Left lung (tissue), 10 donors: ENCODE data around the gene OR52E4. TPM values are rescaled to one million over a fixed set of nuclear protein-coding genes. Genes with fewer than 3 reads are reported as not detected.

ENCODE experiments used
- ATAC-seq: fragments of 200-7000 bp; cut with Tn5 transposase; one replicate; pipeline ENCODE4 v1.9.1; 2020; ENCODE audit warnings: moderate library complexity
- DNase-seq, 4 donors: peaks; one replicate each; pipeline ENCODE4 v3.0.0-alpha.2; 2013 to 2020
- H3K27ac ChIP-seq, 2 donors: fragments of 200-600 bp; sonication (generic) in 1 of 2; one replicate each; pipeline versions ENCODE4 v1.5.0 to v1.8.0; 2020 to 2021
- H3K27me3 ChIP-seq, 2 donors: fragments of 200-600 bp; sonication (generic) in 1 of 2; one replicate each; pipeline versions ENCODE4 v1.5.0 to v1.8.0; 2020 to 2021
- H3K36me3 ChIP-seq, 2 donors: fragments of 200-600 bp; sonication (generic) in 1 of 2; one replicate each; pipeline versions ENCODE4 v1.5.0 to v1.8.0; 2020 to 2021
- H3K4me1 ChIP-seq, 2 donors: fragments of 200-600 bp; one replicate each; pipeline ENCODE4 v1.8.0; 2021
- H3K4me3 ChIP-seq, 2 donors: fragments of 200-600 bp; sonication (generic) in 1 of 2; one replicate each; pipeline versions ENCODE4 v1.5.0 to v1.8.0; 2020 to 2021; ENCODE audit warnings: mild to moderate bottlenecking in 1 of 2
- H3K9me3 ChIP-seq, 2 donors: fragments of 200-600 bp; sonication (generic) in 1 of 2; one replicate each; pipeline versions ENCODE4 v1.5.0 to v1.8.0; 2020 to 2021
- CTCF ChIP-seq, 2 donors: fragments of 200-600 bp; sonication (generic) in 1 of 2; IDR thresholded peaks; one replicate each; pipeline versions ENCODE4 v1.5.0 to v1.8.0; 2021; ENCODE audit warnings: antibody characterized with exemption in 2 of 2
- intact Hi-C, 2 donors: fragments of 100-400 bp; cut with DNase I; formaldehyde crosslinking; loops; one replicate each; pipeline versions ENCODE4 v1.11.2 to v1.14.2; 2022
- polyA plus RNA-seq, 6 donors: library from polyadenylated mRNA; unstranded; fragments of 120-200 nt; gene quantifications; one replicate each; pipeline ENCODE4 v1.2.1, GENCODE V29; 2013; ENCODE audit not compliant: insufficient read length in 6 of 6
- total RNA-seq, 2 donors: library from RNA; stranded (reverse); fragmentation: NEBNext Ultra II Directional; extraction: Animal tissue kit (Norgen Biotek cat#: 25700); gene quantifications; one replicate each; pipeline ENCODE4 v1.2.1, GENCODE V29; 2021
- donor health status: DM: no; HTN: yes; CAD: no.
- donor health status: DM: no; HTN: no; CAD: no.

OR52E4 gene
- total and polyA plus RNA-seq, 8 donors = not detected

DNA sequence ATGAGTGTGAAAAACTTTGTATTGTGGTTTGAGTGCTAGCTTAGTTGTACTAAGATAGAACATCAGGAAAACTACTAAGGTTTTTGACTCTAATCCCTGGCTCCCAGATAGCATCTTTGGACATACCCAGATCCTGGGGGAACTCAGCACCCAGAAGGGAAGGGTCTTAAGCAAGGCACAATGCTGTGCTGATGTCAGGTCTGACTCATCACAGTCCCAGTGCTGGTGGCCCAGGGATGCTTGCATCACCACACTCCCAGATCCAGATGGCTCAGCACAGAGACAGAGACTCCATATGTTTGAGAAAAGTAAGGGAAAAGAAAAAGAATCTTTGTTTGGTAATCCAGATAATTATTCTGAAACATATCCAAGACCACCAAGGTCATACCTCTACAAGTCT is 43.4 kb downstream of the OR52E4 start:
- peaks cover 0 to 15% of the 10 kb centered on the region in 2 donors for H3K9me3 ChIP-seq
- H3K36me3 ChIP-seq = no peaks in the 10 kb centered on the region
- no peaks in the 10 kb centered on the region for H3K4me1 ChIP-seq
- intact Hi-C loops = no loop called here
- no peak overlapping the region for H3K4me3 ChIP-seq
- H3K27ac ChIP-seq = no peak overlapping the region
- no peaks in the 10 kb centered on the region for H3K27me3 ChIP-seq
- DNase-seq (no peak), ATAC-seq (no peak)
- no peak for TF ChIP-seq CTCF (IDR thresholded peaks at IDR 0.05)

- no peak for DNase-seq
- ATAC-seq = no peak
- H3K4me3 ChIP-seq = no peak overlapping the region
- no peaks in the 10 kb centered on the region for H3K36me3 ChIP-seq
- H3K27ac ChIP-seq = no peak overlapping the region
- no peak for TF ChIP-seq CTCF (IDR thresholded peaks at IDR 0.05)
- no peaks in the 10 kb centered on the region for H3K4me1 ChIP-seq
- intact Hi-C loops = no loop called here
- peaks cover 0 to 42% of the 10 kb centered on the region in 2 donors for H3K9me3 ChIP-seq
- no peaks in the 10 kb centered on the region for H3K27me3 ChIP-seq
These were observed 47.8 kb downstream of the OR52E4 start for GRCh38 chr11:5928271-5928670.

DNA sequence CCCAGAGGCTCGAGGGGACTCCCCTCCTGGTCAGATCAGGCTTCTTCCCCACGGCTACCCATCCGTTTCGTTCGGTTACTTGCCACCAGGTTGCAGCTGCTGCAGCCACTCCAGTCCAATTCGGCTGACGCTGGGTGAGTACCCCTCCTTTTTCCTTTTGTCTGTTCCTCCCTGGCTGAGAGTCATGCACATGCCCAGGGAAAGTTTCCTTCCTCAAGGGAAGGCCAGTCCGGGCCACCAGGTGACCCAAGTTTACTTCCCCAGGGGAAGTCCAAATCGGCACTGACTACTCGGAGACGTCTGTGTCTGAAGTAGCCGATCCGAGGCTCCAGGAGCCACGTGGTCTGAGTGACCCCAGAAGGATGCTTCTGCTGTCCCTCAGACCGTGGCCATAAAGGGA is 48.4 kb downstream of the OR52E4 start:
- no peak for ATAC-seq
- TF ChIP-seq CTCF (IDR thresholded peaks at IDR 0.05) = no peak
- H3K36me3 ChIP-seq = no peaks in the 10 kb centered on the region

GRCh38 chr11:5929571-5930368 is 49.3 kb downstream of the OR52E4 start:
- H3K36me3 ChIP-seq = no peaks in the 10 kb centered on the region
- H3K9me3 ChIP-seq = peaks cover 0 to 45% of the 10 kb centered on the region in 2 donors
- no peak overlapping the region for H3K27ac ChIP-seq
- no peaks in the 10 kb centered on the region for H3K27me3 ChIP-seq
- no peak for TF ChIP-seq CTCF (IDR thresholded peaks at IDR 0.05)
- intact Hi-C loops = no loop called here
- H3K4me3 ChIP-seq = no peak overlapping the region
- no peak for DNase-seq
- H3K4me1 ChIP-seq = no peaks in the 10 kb centered on the region
- no peak for ATAC-seq

More for the DNA sequence above, 48.4 kb downstream of the OR52E4 start:
- H3K27me3 ChIP-seq = no peaks in the 10 kb centered on the region
- intact Hi-C loops = no loop called here
- H3K27ac ChIP-seq = no peak overlapping the region
- H3K4me3 ChIP-seq = no peak overlapping the region
- H3K9me3 ChIP-seq = peaks cover 0 to 45% of the 10 kb centered on the region in 2 donors
- H3K4me1 ChIP-seq = no peaks in the 10 kb centered on the region
- DNase-seq = no peak

GRCh38 chr11:5930614-5931013 is 50.2 kb downstream of the OR52E4 start:
- ATAC-seq = no peak
- no peak for DNase-seq
- intact Hi-C loops = no loop called here
- no peak for TF ChIP-seq CTCF (IDR thresholded peaks at IDR 0.05)
- Histone ChIP-seq H3K9me3 (peaks cover 0 to 45% of the 10 kb centered on the region in 2 donors), H3K36me3 (no peaks in the 10 kb centered on the region), H3K4me1 (no peaks in the 10 kb centered on the region), H3K4me3 (no peak overlapping the region), H3K27ac (no peak overlapping the region), H3K27me3 (no peaks in the 10 kb centered on the region)
